OCI-M2 (cell line): ENCODE results near the gene AGAP1.
"Not testable (repeated sequence)": the region's sequence is repeated elsewhere in the genome, so short reads cannot be mapped to it uniquely, and the experiment has no call there.

Source experiments
- DNase-seq: peaks from one replicate; lab custom pipeline; 2025; ENCODE audit not compliant: unreplicated experiment; lab: John Stamatoyannopoulos, UW

AGAP1 gene

DNA sequence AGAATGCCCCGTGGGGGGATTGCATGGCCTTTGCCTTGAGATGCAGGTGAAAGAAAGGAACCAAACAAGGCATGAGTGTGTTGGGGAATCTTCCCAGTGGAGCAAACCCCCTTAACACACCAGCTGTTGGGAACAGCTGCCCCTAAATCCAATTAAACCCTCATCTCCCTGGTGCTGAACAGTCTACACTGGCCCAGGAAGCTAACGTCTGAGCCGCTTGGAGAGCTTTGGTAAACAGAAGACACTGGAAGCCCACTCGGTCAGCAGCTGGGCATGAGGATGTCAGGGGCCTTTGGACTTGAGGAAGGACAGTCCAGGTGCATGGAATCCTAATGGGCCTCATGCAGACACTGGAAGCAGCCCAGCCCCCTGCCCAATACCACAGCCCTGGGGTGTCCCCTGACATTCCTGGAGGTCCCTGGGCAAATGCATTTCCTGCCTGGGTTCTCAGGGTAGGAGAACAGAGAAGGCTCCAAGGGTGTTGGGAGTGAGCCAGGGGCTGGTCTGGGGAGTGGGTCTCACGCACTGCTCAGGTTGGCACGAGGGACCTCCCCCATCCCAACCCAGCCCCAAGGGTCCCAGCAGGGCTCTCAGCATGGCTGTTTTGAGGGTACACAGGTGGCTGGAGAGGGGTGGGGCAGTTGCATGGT, 636.6 kb downstream of the AGAP1 start:
- no peak for DNase-seq

DNA sequence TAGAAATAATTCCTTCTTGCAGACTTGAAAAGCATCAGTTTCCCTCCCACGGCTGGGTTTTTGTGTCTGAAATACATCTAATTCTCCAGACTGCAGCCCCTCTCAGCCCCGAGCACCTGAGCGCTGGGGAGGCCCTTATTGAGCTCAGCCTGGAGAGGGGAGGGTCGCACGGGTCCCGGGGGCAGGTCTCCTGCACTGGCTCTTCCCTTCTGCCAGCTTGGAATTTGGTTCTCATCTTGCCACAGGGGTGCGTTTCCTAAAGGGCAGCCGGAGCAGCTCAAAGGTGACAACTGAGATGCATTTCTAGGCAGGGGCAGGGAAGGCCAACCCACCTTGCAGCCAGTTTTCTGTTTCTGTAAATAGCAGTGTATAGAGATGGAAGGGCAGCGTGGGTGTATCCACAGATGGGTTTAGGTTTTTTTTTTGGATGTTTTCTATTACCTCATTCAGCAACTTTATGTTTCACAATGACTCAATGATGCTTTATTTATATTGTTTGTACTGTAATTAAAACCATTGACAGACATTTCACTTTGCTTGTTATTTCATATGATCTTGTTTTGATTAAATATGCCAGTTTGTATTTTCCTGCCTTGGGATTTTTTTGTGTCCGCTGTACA, 637.3 kb downstream of the AGAP1 start:
- DNase-seq = no peak

DNA sequence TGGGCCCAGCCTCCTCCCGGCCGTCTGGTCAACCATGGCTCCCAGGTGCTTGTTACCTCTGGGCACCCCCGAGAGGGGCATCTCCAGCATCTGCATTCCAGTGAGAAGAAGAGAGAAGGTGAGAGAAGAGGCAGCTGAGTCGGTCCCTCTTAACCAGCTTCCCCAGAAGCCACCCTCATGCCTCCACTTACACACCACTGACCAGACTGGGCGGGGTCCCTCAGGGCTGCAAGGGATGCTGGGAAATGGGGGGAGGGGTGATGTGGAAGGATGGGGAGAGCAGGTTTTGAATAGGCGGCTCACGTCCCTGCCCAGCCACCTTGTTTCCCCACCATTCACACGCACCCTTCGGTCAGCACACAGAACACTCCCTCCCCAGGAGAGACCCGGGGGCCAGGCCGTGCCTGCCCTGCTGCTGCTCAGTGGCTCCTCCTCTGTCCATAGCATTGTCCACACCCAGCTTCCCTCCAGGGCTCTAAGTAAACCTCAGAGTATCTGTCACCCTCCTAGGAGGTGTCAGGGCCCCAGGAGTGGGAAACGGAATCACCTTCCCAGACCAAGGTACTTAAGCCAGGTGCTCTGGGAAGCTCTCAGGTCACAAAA, 639.7 kb downstream of the AGAP1 start:
- DNase-seq = no peak

DNA sequence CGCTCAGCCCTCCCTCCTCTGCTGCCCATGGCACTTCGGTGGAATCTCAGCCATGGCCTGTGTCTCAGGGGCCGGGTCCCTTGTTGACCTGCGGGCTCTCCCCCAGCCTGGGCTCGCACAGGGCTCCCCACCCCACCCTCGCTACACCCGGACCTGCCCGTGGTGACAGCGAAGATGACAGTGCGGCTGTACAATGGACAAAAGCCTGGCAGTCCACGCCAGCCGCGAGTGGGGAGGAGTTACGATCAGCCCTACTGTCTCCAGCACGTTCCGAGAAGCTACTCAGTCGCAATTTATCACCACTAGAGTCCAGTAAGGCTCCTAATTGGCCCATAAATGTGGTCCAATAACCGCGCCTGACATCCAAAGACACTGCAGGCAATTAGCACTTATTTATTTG, 642.7 kb downstream of the AGAP1 start:
- DNase-seq = no peak

DNA sequence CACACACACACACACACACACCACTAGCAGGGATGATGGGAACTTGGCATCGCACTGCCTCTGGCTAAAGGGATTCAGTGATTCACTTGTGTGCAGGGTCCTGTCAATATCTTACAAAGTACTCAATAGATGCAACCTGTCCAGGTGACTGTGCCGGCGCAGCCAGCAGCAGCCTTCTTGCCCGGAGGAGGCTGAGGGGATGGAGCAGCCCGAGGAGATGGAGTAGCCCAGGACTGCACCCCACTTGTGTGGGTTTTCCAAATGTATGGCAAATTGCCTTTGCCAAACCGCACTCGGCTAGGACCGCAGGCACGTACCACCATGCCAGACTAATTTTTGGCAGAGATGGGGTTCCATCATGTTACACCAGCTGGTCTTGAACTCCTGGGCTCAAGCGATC, 643.2 kb downstream of the AGAP1 start:
- no peak for DNase-seq

DNA sequence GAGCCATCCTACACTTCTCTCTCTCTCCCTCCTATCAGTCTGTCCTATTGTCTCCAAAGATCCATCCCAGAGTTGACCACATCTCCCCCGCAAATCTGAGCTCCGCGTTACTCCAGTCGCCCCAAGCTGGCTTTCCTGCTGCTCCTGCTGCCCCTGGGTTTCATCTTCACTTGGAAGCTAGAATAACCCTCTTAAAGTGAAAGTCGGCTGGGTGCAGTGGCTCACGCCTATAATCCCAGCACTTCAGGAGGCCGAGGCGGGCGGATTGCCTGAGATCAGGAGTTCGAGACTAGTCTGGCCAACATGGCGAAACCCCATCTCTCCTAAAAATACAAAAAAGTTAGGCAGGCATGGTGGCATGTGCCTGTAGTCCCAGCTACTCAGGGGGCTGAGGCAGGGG, 647.8 kb downstream of the AGAP1 start:
- DNase-seq = not testable (repeated sequence)

DNA sequence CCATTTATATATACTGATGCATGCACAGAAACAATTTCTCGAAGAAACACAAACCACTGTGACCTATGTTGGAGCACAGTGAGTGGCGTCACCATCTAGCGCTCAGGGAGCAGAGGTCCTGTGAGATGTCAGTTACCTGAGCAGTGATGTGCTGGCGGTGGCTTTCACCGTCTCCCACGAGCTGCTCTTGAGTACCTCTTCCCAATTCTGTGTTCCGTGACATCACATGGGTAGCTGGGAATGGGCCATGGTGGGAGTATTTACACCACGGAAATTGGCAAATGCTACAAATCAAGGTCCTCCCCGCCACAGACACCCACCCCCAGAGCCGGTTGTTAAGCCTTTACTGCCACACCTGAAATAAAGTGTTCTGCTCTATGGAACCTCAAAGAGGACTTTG, 650.0 kb downstream of the AGAP1 start:
- no peak for DNase-seq

DNA sequence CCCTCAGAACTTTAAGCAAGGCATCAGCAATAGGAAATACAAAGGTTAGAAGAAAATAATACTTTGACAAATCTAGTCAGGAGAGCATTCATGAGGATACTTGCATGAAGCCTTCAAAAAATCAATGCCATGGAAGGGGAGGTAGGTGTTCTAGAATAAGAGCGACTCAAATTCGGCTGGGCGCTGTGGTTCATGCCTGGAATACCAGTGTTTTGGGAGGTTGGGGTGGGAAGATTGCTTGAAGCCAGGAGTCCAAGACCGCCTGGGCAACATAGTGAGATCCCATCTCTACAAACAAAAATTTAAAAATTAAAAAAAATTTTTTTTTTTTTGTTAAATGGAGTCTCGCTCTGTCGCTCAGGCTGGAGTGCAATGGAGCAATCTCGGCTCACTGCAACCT, 652.6 kb downstream of the AGAP1 start:
- DNase-seq = no peak

DNA sequence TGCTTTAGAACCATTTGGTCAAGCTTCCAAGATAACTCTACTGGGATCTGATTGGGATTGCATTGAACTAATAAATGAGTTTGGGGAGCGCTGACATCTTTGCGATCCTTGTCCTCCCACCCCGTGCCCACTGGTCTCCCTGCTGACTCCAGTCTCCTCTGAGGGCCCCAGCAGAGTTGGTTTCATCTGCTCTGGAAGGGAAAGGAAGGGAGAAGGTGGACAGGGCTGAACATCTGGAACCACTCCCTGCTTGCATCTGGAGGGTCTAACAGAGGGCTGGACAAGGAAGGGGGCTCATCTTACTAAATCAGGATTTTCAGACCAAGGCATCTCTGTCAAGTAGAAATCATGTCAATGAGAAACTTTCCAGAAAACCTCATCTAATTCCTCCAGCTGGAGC, 661.6 kb downstream of the AGAP1 start:
- DNase-seq = no peak

DNA sequence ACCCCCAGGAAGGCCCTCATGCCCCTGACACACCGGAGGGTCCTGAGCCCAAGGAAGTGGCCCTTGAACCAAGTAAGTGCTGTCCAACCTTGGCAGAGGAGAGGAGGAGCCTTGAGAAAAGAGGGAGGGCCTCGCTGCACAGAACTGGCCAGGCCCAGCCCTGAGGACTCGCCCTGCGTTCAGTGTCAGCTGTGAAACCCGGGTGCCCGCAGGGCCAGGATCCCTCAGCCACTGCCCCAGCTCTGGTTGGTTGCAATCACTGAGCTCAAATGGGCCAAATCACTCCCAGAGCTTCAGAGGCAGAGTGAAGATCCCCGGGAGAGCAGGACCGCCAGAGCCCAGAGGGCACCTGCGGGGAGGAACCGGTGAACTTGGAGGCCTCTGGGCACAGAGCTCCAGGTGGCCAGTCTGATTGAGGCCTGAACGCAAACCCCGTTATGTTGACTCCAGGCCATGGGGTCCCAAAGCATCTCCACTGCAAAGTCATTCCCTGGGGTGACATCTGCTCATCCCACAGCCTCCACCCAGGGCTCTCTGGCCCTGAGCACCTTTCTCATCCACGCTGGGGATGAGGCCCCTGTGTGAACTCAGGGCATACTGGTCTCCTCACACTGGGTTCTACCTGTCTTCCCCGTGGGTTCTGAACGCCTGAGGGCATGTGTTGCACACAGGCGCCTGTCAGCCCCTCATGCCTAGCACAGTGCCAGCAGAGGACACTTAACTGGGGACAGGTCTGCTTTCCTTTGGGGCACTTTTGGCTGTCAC, 662.4 kb downstream of the AGAP1 start:
- no peak for DNase-seq

DNA sequence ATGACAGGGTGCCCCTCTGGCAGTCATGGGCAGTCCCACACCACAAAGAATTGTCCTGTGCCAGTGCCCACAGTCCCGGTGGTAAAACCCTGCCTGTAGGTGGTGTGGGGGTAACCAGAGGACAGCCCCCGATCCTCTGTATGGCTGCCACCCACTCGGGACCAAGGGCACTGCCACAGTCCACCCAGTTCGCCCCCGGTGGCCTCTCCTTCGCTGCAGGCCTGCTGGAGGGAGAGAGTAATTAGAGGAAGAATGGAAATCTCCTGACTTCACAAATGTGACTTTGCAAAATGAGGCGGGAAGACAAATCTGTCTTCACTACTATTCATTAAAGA, 663.0 kb downstream of the AGAP1 start:
- no peak for DNase-seq

DNA sequence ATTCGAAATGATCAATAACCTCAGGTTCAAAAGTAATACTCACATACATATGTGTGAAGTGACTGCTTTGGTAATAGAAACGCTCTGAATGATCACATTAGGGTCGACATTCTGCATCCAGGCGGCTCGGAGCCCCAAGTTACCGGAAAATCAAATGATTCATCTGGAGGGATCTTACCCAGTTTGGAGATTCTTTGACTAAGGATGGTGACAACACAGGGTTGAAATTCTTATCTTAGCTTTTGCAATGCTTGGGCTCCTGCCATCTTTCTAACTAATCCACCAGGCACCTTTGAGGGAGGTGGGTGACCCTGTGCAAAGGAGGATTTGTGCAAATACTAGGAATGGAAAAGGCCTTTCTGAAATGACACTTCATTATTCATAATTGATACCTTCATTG, 663.5 kb downstream of the AGAP1 start:
- DNase-seq = no peak

DNA sequence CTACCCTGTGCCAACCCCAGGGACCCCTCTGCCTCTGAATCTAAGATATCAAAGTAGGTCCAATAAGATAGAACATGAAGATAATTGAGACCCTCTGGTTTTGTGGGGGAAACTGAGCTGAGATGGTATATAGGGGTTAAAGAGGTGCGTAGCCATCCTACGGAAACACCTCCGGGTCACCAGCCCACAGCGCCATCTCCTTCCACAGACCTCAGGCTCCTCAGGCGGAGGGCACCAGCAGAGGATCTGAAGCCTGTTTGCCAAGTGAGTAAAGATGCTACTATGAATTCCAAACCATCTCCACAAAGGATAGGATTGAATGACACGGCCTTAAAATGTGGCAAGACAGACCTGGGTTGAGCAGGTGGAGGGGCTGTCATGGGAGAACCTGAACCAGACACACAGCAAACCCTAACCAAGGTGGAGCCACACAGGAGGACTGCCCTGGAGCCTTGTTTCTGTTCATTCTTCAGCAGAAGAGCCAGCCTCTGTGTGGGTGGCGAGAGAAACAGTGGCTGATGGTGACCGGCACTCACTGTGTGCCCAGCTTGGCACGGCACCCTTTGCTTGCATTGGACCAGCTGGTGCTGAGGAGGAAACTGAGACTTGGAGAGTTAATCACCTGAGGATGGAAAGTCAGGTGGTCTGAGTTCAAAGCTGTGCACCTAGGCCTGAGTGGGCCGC, 664.1 kb downstream of the AGAP1 start:
- no peak for DNase-seq

DNA sequence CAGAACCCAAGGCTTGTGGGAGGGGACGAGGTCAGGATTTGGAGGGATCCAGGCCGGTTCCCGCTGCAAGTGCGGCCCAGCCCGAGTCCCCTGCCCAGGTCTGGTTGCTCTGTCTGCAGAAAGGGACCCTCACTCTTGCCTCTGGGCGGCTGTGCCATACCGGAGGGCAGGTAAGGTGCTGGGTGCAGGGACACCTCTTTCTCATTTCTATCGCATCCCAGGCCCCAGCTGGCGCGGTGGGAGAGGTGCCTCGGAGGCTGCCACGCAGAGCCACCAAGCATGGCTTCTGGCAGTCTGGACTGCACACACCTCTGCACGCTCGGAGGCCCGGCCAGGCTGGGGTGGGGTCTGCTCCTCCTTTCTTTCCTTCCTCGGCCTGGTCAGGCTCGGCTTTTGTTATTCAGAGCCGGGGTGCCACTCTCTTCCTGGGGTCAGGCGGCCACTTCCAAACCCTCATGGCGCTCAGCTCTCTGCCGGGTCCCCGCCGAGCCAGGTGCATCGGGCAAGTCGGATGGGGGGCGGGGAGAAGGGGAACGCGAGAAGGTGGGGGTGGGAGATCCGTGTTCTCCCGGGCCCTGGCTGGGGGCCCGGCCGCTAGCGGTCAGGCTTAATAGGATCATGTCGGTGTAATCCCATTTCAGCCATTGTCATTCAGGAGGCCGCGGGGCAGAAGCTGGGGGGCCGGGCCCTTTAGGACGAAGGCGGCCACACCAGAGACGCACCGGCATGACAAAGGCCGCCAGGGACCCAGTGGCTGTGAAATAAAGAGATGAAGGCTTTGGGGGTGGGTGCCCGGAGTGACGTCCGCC, 665.3 kb downstream of the AGAP1 start:
- no peak for DNase-seq

DNA sequence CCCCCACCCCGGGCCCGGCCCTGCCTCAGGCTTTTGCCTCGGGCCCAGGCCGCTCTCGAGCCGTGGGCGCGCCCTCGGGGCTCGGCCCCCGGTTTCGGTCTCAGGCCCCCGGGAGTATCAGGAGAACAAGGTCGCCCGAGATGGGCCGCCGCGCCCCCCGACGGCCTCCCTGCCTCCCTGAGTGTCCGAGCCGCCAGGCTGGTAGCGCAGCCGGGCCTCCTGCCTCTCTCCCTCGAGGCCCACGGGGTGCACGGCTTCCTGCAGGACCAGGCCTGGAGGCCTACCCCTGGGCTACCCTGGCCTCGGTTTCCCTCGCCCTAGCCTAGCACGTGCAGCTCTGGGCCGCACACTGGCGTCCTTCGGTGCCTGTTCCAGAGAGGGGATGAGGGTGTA, 665.9 kb downstream of the AGAP1 start:
- no peak for DNase-seq

DNA sequence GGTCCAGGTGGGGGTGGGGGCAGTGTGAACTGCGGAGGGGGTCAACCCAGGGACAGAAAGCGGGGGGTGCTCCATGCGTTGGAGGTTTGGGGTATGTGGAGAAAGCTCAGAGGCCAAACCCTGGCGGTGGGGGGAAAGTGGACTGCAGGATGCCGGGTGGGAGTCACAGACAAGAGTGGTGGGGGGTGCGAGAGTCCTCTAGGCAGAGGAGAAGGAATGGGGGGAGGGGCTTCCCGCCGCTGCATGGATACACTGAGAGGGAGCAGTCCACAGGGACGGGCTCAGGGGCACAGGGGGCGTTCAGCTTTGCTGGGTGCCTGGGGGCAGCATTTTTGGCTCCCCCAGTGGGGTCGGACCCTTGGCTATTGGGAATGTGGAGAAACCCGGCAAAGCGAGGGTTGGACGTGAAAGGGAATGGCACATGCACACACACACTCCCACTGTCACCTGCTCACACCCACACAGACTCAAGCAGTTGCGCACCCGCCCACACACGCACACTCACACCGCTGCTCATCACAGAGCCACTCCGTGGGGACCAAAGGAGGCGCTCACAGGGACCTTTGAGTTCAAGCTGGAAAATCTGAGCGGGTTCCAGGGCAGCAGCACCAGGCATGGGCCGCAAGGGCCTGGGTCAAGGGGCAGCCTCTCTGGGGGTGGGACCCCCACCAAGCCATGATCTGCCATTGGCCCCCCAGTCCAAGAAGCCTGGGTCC, 666.7 kb downstream of the AGAP1 start:
- DNase-seq = no peak

DNA sequence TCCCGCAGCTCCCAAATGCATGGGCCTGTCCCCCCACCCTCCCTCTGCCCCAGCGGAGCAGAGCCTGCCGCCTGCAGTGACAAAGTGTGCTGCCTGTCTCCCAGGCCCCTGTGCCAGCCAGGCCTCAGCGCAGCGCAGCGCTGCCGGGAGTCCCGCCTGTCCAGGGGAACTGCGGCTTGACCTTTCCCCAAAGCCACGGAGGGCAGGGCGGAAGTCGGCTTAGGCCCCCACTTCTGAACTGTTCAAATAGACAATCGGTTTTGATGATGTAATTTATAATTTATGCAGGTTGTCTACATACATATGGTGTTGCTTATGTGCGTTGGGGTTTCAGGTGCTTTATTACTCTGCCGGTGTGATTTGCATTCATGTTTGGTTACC, 667.2 kb downstream of the AGAP1 start:
- no peak for DNase-seq

DNA sequence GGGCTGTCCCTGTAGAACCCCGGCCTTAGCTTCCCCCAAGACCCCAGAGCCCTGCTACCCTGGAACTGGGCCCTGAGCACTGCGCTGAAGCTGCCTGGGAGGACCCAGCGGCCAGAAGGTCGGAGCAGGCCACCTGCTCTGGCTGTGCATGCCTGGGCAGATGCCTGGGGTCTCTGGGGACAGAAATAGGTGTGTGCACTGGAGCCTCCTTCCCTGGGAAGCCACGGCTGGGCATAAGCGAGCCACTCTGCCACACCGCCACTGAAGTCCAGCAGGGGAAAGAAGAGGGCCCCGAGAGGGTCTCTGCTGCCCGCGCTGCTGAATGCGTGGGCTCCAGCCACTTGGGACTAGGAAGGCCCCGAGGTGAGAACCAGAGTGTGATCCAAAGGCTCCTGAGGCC, 667.7 kb downstream of the AGAP1 start:
- DNase-seq = no peak

DNA sequence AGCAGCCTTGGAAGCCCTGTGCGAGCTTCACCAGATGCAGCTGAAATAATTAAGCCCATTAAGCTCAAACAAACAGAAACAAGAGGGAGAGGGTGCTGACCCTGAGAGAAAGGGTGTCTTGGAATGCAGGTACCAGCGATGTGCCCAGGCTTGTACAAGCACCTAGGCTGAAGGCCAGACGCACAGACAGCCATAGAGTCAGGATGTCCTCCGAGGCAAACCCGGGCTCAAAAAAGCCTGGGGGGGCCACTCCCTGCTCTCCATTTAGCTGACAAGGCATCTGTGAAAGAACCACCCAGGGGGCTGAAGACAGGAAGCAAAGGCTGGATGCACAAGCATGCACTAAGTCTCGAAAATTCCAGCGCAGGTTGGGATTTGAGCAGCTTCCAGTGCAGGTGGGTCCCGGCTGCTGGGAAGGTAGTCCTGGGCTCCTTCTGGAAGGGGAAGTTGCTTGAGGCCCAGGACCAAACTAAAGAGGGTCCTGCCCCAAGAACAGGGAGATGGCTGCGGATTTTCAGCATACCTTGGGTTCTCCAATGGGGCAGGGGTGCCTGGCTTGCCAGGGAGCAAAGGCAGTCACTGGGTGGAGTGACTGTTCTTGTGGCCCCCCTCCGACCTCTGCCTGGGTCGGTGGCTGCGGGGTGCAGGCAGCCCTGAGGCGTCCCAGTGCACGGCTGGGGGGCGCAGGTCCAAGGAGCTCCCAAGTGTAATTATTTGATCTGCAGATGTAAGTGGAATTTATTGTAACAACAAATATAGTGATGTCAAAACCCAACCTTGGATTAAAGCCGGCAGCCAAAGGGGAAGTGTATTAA, 668.4 kb downstream of the AGAP1 start:
- no peak for DNase-seq
